Thyroid gland (tissue), 4 donors: ENCODE results near the gene MRPS6. TPM values are rescaled to one million over a fixed set of nuclear protein-coding genes. Genes with fewer than 3 reads are reported as not detected.

Experiments
- DNase-seq, 2 donors: peaks; one replicate each; pipeline ENCODE4 v3.0.0-alpha.2; 2019
- H3K27ac ChIP-seq, 3 donors: fragments of 200-600 bp; sonication (generic); 1 replicate in 2 of 3; 2 replicates in 1 of 3; pipeline ENCODE4 v1.5.1; 2016 to 2019; ENCODE audit warnings: mild to moderate bottlenecking in 1 of 3, moderate library complexity in 1 of 3
- H3K27me3 ChIP-seq: fragments of 200-600 bp; sonication (generic); one replicate; pipeline ENCODE4 v1.5.1; 2019
- H3K36me3 ChIP-seq, 2 donors: fragments of 200-600 bp; sonication (generic); one replicate each; pipeline ENCODE4 v1.5.1; 2016 to 2019
- H3K4me1 ChIP-seq, 2 donors: fragments of 200-600 bp; sonication (generic); one replicate each; pipeline ENCODE4 v1.5.1; 2017 to 2019
- H3K4me3 ChIP-seq, 3 donors: fragments of 200-600 bp; sonication (generic); replicated peaks in 1 of 3; 1 replicate in 2 of 3; 2 replicates in 1 of 3; pipeline ENCODE4 v1.5.1; 2016; ENCODE audit warnings: mild to moderate bottlenecking in 1 of 3
- H3K9me3 ChIP-seq: fragments of 200-600 bp; sonication (generic); one replicate; pipeline ENCODE4 v1.5.1; 2017
- POLR2A ChIP-seq, 2 donors: fragments of 450-650 bp; IDR thresholded peaks; one replicate each; pipeline ENCODE4 v1.6.1; 2017; ENCODE audit warnings: antibody characterized with exemption in 2 of 2, mild to moderate bottlenecking in 2 of 2, moderate library complexity in 1 of 2
- WGBS, 2 donors: methylation state at CpG; one replicate each; pipeline ENCODE4 v1.1.5; 2017; 5-methylcytosine and 5-hydroxymethylcytosine counted together
- intact Hi-C: fragments of 100-400 bp; cut with DNase I; formaldehyde crosslinking; loops from one replicate; pipeline ENCODE4 v1.15.1; 2023
- total RNA-seq, 4 donors: library from RNA; depleted of rRNA; stranded (reverse); fragments of >200 nt; gene quantifications; one replicate each; pipeline ENCODE4 v1.2.3, GENCODE V29; 2016
- TF ChIP-seq, protein P1 (sequence below), 6 experiments: fragments of 200-600 bp in 3 of 6; fragments of 450-650 bp in 3 of 6; sonication (generic) in 3 of 6; IDR thresholded peaks; one replicate each; pipeline ENCODE4 v1.5.1; 2016 to 2019; ENCODE audit warnings: antibody characterized with exemption in 6 of 6, mild to moderate bottlenecking in 2 of 6, inconsistent platforms in 1 of 6, moderate library complexity in 1 of 6

MRPS6 gene
- total RNA-seq: 100 to 1,000 TPM in 1 of 4 donors, 10 to 100 TPM in 3; 64.9 to 104 (median 75.9) TPM

- intact Hi-C loops: loop anchor here (10.0 kb wide), 1 partner anchor 158 kb away; the partner anchor contains the start of gene ATP5PO
- 0% methylated on average over 1 to 16 of the region's 104 CpGs for WGBS, 2 donors
These were observed at the start of gene MRPS6, which contains the start of gene SLC5A3 for GRCh38 chr21:34073032-34073748. TSS of gene MRPS6 (plus strand) at chr21:34073578. CDS start at chr21:34073701, 123 bp downstream. TSS of gene SLC5A3 (plus strand) at chr21:34073578. CDS start at chr21:34095199, 21,621 bp downstream.

GRCh38 chr21:34023691-34024373 is 49.5 kb upstream of the MRPS6 start:
- H3K36me3 ChIP-seq: no peaks in the 10 kb centered on the region
- intact Hi-C loops: no loop called here
- no peak for DNase-seq
- TF ChIP-seq, protein P1, sequence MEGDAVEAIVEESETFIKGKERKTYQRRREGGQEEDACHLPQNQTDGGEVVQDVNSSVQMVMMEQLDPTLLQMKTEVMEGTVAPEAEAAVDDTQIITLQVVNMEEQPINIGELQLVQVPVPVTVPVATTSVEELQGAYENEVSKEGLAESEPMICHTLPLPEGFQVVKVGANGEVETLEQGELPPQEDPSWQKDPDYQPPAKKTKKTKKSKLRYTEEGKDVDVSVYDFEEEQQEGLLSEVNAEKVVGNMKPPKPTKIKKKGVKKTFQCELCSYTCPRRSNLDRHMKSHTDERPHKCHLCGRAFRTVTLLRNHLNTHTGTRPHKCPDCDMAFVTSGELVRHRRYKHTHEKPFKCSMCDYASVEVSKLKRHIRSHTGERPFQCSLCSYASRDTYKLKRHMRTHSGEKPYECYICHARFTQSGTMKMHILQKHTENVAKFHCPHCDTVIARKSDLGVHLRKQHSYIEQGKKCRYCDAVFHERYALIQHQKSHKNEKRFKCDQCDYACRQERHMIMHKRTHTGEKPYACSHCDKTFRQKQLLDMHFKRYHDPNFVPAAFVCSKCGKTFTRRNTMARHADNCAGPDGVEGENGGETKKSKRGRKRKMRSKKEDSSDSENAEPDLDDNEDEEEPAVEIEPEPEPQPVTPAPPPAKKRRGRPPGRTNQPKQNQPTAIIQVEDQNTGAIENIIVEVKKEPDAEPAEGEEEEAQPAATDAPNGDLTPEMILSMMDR (IDR thresholded peaks at IDR 0.05): no peak
- TF ChIP-seq POLR2A (IDR thresholded peaks at IDR 0.05): no peak
- H3K27ac ChIP-seq: no peak overlapping the region
- no peaks in the 10 kb centered on the region for H3K9me3 ChIP-seq
- 55 to 57% methylated on average over 8 of the region's 8 CpGs for WGBS, 2 donors
- H3K4me3 ChIP-seq: no peak overlapping the region
- H3K27me3 ChIP-seq: no peaks in the 10 kb centered on the region
- H3K4me1 ChIP-seq: peaks cover 15 to 24% of the 10 kb centered on the region in 2 donors

More at GRCh38 chr21:34073032-34073748, at the start of gene MRPS6, which contains the start of gene SLC5A3:
- peaks cover 8 to 12% of the 10 kb centered on the region in 2 donors for H3K4me1 ChIP-seq
- TF ChIP-seq, protein P1 (IDR thresholded peaks at IDR 0.05): peak in 2 of 6 experiments; percentile 11 to 53
- TF ChIP-seq POLR2A (IDR thresholded peaks at IDR 0.05): peak; percentile 96 to 99
- no peaks in the 10 kb centered on the region for H3K36me3 ChIP-seq
- H3K9me3 ChIP-seq: no peaks in the 10 kb centered on the region
- H3K27ac ChIP-seq: peak within 1 kb of the TSS; percentile 89 to 100 (median 90)
- DNase-seq: peak; percentile 87 to 91
- peak within 1 kb of the TSS; percentile 45 to 61 (median 53) for H3K4me3 ChIP-seq
- no peaks in the 10 kb centered on the region for H3K27me3 ChIP-seq

DNA sequence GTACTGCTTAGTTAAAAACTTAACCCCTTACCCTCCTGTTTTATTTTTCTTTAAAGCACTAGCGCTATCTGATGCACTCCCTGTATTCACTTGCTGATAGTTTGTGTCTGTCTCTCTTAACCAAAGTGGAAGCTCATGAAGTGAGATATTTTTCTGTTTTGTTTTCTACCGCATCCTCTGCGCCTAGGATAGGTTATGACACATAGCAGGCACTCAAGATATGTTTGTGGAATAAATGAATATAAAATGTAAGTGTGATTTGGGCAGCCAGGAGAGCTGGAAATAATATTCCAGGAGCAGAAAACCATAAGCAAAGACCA is 49.0 kb upstream of the MRPS6 start:
- peaks cover 15 to 24% of the 10 kb centered on the region in 2 donors for H3K4me1 ChIP-seq
- DNase-seq: no peak
- TF ChIP-seq, protein P1 (IDR thresholded peaks at IDR 0.05): no peak
- no peak for TF ChIP-seq POLR2A (IDR thresholded peaks at IDR 0.05)
- no peak overlapping the region for H3K4me3 ChIP-seq
- H3K27me3 ChIP-seq: no peaks in the 10 kb centered on the region
- intact Hi-C loops: no loop called here
- no peaks in the 10 kb centered on the region for H3K36me3 ChIP-seq
- WGBS, 2 donors: 87 to 88% methylated on average over 3 of the region's 3 CpGs
- H3K27ac ChIP-seq: no peak overlapping the region
- no peaks in the 10 kb centered on the region for H3K9me3 ChIP-seq

DNA sequence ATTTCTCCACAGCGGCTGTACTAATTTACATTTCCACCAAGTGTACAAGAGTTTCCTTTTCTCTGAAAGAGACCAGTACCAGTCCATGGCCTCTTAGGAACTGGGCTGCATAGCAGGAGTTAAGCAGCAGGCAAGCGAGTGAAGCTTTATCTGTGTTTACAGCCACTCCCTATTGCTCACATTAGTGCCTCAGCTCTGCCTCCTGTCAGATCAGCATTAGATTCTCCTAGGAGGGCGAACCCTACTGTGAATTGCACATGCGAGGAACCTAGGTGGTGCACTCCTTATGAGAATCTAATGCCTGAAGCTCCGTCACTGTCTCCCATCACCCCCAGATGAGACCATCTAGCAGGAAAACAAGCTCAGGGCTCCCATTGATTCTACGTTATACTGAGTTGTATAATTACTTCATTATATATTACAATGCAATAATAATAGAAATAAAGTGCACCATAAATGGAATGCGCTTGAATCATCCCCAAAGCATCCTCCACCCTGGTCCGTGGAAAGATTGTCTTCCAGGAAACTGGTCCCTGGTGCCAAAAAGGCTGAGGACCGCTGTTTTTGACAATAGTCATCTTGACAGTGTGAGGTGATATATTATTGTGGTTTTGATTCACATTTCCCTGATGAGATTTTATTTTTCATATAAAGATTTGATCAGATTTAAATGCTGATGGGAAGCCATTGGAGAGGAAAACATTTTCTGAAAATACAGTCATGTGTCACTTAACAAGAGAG is 45.5 kb upstream of the MRPS6 start:
- H3K36me3 ChIP-seq: no peaks in the 10 kb centered on the region
- H3K9me3 ChIP-seq: no peaks in the 10 kb centered on the region
- WGBS, 2 donors: 87 to 90% methylated on average over 9 of the region's 9 CpGs
- TF ChIP-seq, protein P1 (IDR thresholded peaks at IDR 0.05): no peak
- TF ChIP-seq POLR2A (IDR thresholded peaks at IDR 0.05): no peak
- no peak overlapping the region for H3K27ac ChIP-seq
- DNase-seq: no peak
- peaks cover 12 to 20% of the 10 kb centered on the region in 2 donors for H3K4me1 ChIP-seq
- no peak overlapping the region for H3K4me3 ChIP-seq
- intact Hi-C loops: no loop called here
- no peaks in the 10 kb centered on the region for H3K27me3 ChIP-seq
